DOHH2 (cell line): ENCODE measurements around the gene SLC34A1.

Experiments
- H3F3A ChIP-seq: fragments of 200-600 bp; sonication (generic), shearing (Covaris generic); 2 replicates; pipeline ENCODE4 v1.6.0; 2016; ENCODE audit warnings: antibody characterized with exemption, mild to moderate bottlenecking; ENCODE audit not compliant: control insufficient read depth, insufficient read depth
- H3K27ac ChIP-seq: fragments of 200-600 bp; sonication (generic); 2 replicates; pipeline ENCODE4 v1.5.1; 2014; ENCODE audit warnings: low read depth, mild to moderate bottlenecking, low read length, moderate library complexity
- H3K27me3 ChIP-seq: fragments of 200-600 bp; sonication (generic); 2 replicates; pipeline ENCODE4 v1.6.1; 2014; ENCODE audit warnings: mild to moderate bottlenecking, low read length, mixed read lengths; ENCODE audit not compliant: control insufficient read depth
- H3K36me3 ChIP-seq: fragments of 200-600 bp; sonication (generic); 2 replicates; pipeline ENCODE4 v1.6.1; 2014; ENCODE audit warnings: mild to moderate bottlenecking, low read length, moderate library complexity, mixed read lengths; ENCODE audit not compliant: control insufficient read depth
- H3K4me1 ChIP-seq: fragments of 200-600 bp; sonication (generic); 2 replicates; pipeline ENCODE4 v1.6.1; 2014; ENCODE audit warnings: mild to moderate bottlenecking, low read length, mixed read lengths; ENCODE audit not compliant: control insufficient read depth
- H3K4me2 ChIP-seq: fragments of 200-600 bp; sonication (generic); 2 replicates; pipeline ENCODE4 v1.6.0; 2014; ENCODE audit warnings: mild to moderate bottlenecking, low read length, moderate library complexity
- H3K4me3 ChIP-seq: fragments of 200-600 bp; sonication (generic); 2 replicates; pipeline ENCODE4 v1.5.1; 2014; ENCODE audit warnings: mild to moderate bottlenecking, low read length, mixed read lengths
- H3K79me2 ChIP-seq: fragments of 200-600 bp; sonication (generic); 2 replicates; pipeline ENCODE4 v1.6.1; 2014; ENCODE audit warnings: mild to moderate bottlenecking, low read length, mixed read lengths; ENCODE audit not compliant: control insufficient read depth
- H3K9me2 ChIP-seq: fragments of 200-600 bp; sonication (generic); replicated peaks from 2 replicates; pipeline ENCODE4 v1.6.1; 2014; ENCODE audit warnings: mild to moderate bottlenecking, low read length, mixed read lengths; ENCODE audit not compliant: control insufficient read depth
- H3K9me3 ChIP-seq: fragments of 200-600 bp; sonication (generic); 2 replicates; pipeline ENCODE4 v1.6.1; 2014; ENCODE audit warnings: antibody characterized with exemption, low read length, mixed read lengths; ENCODE audit not compliant: control insufficient read depth, insufficient read depth
- H4K20me1 ChIP-seq: fragments of 200-600 bp; sonication (generic); 2 replicates; pipeline ENCODE4 v1.6.0; 2014; ENCODE audit warnings: low read depth, mild to moderate bottlenecking, antibody characterized with exemption, low read length, moderate library complexity; ENCODE audit not compliant: control insufficient read depth, insufficient read depth
- CTCF ChIP-seq: fragments of 200-600 bp; sonication (generic); IDR thresholded peaks from one replicate; pipeline ENCODE4 v1.5.1; 2014; ENCODE audit warnings: antibody characterized with exemption, mild to moderate bottlenecking, low read depth, low read length; ENCODE audit not compliant: poor library complexity, severe bottlenecking
- EZH2phosphoT487 ChIP-seq: fragments of 200-600 bp; sonication (generic); IDR thresholded peaks from 2 replicates; pipeline ENCODE4 v1.6.1; 2017; ENCODE audit warnings: borderline replicate concordance, mild to moderate bottlenecking, antibody characterized with exemption, low read length, moderate library complexity, mixed read lengths

The SLC34A1 gene

GRCh38 chr5:177421062-177421798, 37.0 kb downstream of the SLC34A1 start:
- H3K27me3 ChIP-seq, result no peaks in the 10 kb centered on the region; the same call in 1 of the 2 replicates
- 0 out of 2 replicates have a peak, but pooled peaks cover 3% of the 10 kb centered on the region for H3F3A ChIP-seq
- no peak overlapping the region for H3K4me3 ChIP-seq
- no peaks in the 10 kb centered on the region for H3K9me2 ChIP-seq
- H3K79me2 ChIP-seq, result no peaks in the 10 kb centered on the region
- H3K4me1 ChIP-seq, result peaks cover 8% of the 10 kb centered on the region
- H3K36me3 ChIP-seq, result no peaks in the 10 kb centered on the region
- H3K9me3 ChIP-seq, result no peaks in the 10 kb centered on the region
- no peak overlapping the region for H3K27ac ChIP-seq
- TF ChIP-seq CTCF, result no peak
- TF ChIP-seq EZH2phosphoT487, result no peak
- no peaks in the 10 kb centered on the region for H4K20me1 ChIP-seq
- no peak overlapping the region for H3K4me2 ChIP-seq

GRCh38 chr5:177423671-177424070, 39.4 kb downstream of the SLC34A1 start:
- Histone ChIP-seq H3K36me3 (peaks cover 16% of the 10 kb centered on the region), H4K20me1 (no peaks in the 10 kb centered on the region), H3K4me3 (no peak overlapping the region), H3K9me3 (no peaks in the 10 kb centered on the region), H3K4me2 (no peak overlapping the region), H3K4me1 (peaks cover 20% of the 10 kb centered on the region), H3K9me2 (no peaks in the 10 kb centered on the region), H3K27me3 (no peaks in the 10 kb centered on the region), H3F3A (0 out of 2 replicates have a peak, but pooled peaks cover 3% of the 10 kb centered on the region), H3K27ac (no peak overlapping the region), H3K79me2 (peaks cover 21% of the 10 kb centered on the region)
- no peak for TF ChIP-seq CTCF

GRCh38 chr5:177425196-177425800, 41.1 kb downstream of the SLC34A1 start:
- Histone ChIP-seq H3K9me2 (no peaks in the 10 kb centered on the region), H3K36me3 (peaks cover 25% of the 10 kb centered on the region), H3K4me2 (peak overlapping the region; percentile 90), H3K79me2 (peaks cover 35% of the 10 kb centered on the region), H3K27me3 (no peaks in the 10 kb centered on the region), H3K9me3 (no peaks in the 10 kb centered on the region), H3K4me1 (peaks cover 37% of the 10 kb centered on the region), H3K4me3 (peak overlapping the region; percentile 87), H3K27ac (peak overlapping the region; percentile 56), H4K20me1 (no peaks in the 10 kb centered on the region), H3F3A (peaks cover 12% of the 10 kb centered on the region)
- TF ChIP-seq EZH2phosphoT487 (no peak), CTCF (no peak)
